GM18498 (cell line): ENCODE results near the gene RASL11A.
"Not testable (repeated sequence)": the region's sequence is repeated elsewhere in the genome, so short reads cannot be mapped to it uniquely, and the experiment has no call there.

Source experiments
- ATAC-seq: cut with Tn5 transposase; IDR thresholded peaks from one replicate; pipeline ENCODE4 v1.9.1; 2021; ENCODE audit warnings: mild to moderate bottlenecking, moderate library complexity; ENCODE audit not compliant: unreplicated experiment

RASL11A gene

DNA sequence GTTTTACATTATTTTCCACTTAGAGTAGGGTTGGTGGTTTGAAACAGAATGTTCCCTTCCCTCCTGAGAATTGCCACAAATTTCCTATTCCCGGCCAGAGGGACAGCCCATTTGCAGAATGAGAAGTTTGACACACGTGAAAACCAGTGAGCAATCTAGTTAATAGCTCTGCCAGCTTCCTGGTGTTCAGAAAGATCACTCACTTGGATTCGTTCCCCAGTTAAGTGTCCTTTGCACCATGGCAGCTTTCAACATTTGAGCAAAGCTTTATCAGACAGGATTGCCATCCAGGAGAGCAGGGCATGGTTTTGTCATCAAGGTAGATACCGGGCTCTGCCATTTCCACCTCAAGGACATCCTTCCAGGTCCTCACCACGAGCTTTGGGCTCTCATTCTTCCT is 28.2 kb downstream of the RASL11A start:
- ATAC-seq = no peak

GRCh38 chr13:27300406-27300805 is 29.8 kb downstream of the RASL11A start:
- ATAC-seq = not testable (repeated sequence)

- ATAC-seq = no peak
These were observed 30.4 kb downstream of the RASL11A start for GRCh38 chr13:27300941-27301586.

- ATAC-seq = no peak
These were observed 32.1 kb downstream of the RASL11A start for GRCh38 chr13:27302643-27303262.

GRCh38 chr13:27304099-27304498 is 33.5 kb downstream of the RASL11A start:
- no peak for ATAC-seq

- ATAC-seq = no peak
These were observed 34.0 kb downstream of the RASL11A start for GRCh38 chr13:27304611-27305010.

GRCh38 chr13:27306364-27306763 is 35.7 kb downstream of the RASL11A start:
- ATAC-seq = no peak

DNA sequence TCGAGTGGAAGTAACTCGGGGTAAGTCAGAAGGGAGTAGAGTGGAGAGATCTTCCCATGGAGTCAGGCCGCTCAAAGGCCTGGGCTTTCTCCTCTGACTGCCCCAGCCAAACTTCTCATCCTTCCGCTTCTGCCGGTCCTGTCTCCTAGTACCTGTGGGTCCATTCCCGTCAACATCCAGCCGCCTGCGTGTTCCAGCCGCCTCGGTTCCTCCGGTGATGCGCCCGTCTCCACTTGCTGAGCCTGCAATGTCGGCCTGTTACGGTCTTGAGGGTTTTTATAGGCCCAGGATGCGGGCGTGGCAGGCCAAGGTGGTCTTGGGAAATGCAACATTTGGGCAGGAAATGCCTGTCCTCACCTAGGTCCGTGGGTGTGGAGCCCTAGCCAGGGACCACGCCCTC is 38.3 kb downstream of the RASL11A start:
- no peak for ATAC-seq

- no peak for ATAC-seq
These were observed 38.9 kb downstream of the RASL11A start for GRCh38 chr13:27309401-27309958.

DNA sequence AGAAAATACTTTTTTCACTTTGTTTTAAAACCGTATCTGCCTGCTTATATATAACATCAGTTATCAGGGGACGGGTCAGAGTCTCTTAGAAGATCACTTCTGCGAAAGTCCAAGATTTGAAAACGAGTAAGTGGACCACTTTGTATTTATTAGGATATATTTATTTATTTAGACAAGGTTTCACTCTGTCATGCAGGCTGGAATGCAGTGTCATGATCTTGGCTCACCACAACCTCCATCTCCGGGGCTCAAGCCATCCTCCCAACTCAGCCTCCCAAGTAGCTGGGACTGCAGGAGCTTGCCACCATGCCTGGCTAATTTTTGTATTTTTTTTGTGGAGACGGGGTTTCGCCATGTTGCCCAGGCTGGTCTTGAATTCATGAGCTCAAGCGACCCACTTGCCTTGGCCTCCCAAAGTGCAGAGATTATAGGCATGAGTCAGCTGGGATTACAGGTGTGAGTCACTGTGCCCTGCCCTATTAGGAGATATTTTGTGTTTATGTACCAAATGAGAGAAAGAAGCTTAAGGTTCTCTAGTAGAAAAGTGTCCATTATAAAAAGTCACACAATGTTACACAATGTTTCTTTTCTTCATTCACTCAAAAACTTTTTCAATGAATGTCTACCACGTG is 39.5 kb downstream of the RASL11A start:
- no peak for ATAC-seq

DNA sequence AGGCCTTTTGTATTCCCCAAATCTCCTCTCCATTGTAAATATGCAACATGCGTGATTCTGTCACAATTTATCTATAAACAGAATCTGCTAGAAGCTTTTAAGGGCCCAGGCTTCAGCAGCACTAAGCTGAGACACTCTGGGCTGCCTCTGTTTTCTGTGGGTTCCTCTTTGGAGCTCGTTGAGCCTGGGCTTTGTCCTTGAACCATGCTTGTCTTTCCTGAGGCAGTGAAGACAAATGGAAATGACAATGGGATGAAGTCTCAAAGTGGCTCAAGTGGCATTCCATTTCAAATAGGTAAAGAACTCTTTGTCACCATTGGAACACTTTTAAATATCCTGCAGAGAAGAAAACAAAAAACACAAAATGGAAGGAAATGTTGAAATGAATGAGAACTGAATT is 40.3 kb downstream of the RASL11A start:
- no peak for ATAC-seq

DNA sequence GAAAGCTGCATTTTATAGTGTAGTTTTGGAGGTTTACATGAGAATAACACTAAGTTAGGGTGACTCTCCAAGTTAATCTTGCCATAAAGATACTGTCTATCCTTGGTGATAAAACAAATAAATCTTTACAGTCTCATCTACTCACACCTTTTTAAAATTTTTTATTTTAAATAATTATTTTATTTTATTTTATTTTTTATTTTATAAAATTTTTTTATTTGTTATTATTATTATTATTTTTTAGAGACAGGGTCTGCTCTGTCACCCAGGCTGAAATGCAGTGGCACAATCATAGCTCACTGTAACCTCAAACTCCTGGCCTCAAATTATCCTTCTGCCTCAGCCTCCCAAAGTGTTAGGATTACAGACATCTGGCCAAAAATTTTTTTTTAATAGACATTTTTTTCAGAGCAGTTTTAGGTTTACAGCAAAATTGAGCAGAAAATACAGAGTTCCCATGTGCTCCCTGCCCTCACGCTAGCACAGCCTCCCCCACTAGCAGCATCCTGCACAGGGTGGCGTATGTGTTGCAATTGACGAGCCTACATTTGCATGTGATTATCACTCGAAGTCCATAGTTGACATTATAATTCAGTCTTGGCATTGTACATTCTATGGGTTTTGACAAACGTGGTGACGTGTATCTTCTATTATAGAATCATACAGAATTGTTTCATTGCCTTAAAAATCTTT is 41.0 kb downstream of the RASL11A start:
- ATAC-seq = no peak

- ATAC-seq = no peak
These were observed 43.1 kb downstream of the RASL11A start for GRCh38 chr13:27313770-27314169.

- no peak for ATAC-seq
These were observed 48.8 kb downstream of the RASL11A start for GRCh38 chr13:27319404-27319803.

DNA sequence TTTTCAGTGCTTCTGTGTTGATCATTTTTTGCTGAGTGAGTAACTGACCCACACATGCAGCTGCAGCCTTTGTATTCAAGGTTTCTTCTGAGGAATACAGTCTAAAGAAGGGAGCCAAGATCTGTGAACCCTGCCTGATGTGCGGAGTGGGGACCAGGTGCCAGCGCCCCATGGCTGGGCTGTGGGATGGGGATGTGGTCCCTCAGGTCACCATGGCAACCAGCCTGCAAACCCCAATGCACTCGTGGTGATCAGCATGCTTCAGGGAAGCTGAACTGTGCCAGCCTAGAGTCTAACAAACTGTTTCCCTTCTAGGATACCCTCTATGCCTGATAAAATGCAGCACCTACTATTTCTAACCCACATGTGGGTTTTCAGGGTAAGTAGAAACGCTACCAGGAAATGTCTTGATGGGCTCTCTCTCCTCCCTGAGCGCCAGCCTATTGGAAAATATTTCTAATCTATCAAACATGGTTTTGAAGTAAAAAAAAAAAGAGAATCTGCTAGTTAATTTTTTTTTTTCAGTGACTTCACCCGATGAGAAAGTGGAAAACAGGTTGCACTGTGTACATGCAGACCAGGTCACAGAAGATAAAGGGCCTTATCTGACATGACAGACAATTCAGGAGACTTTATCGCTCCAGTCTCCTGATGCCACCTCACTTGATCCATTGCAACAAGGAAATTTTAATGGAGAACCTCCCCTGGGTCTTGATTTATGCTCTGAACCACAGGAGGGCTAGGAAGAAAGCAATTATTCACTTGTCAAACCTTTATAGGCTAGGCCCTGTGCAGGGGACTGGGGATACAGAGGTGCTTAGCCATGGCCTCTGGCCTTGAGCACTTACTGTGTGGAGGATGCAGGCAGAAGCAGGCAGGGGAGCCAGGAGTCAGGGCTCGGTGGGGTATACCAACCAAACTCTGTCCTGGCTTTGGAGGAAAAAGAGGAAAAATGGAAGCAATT is 51.1 kb downstream of the RASL11A start:
- no peak for ATAC-seq

GRCh38 chr13:27322443-27322842 is 51.8 kb downstream of the RASL11A start:
- ATAC-seq = not testable (repeated sequence)
